ENCODE results near the gene SCNN1A.

- TF ChIP-seq CTCF (IDR thresholded peaks at IDR 0.05; ENCODE audit: poor library complexity) (no peak), EZH2 (IDR thresholded peaks at IDR 0.05; ENCODE audit: borderline replicate concordance) (no peak), EZH2phosphoT487 (IDR thresholded peaks at IDR 0.05; ENCODE audit: low read depth, severe bottlenecking, unreplicated experiment) (no peak)
Observed at GRCh38 chr12:6369916-6370575, 5.3 kb downstream of the SCNN1A start.
